HEK293 (cell line): ENCODE results near the gene SNORC.

Experiments used
- CTCF ChIA-PET: fragments of 350-600 bp; formaldehyde crosslinking; extraction: SDS; loops from one replicate; lab custom pipeline; 2021; ENCODE audit warnings: antibody characterized with exemption; lab: Yijun Ruan, JAX
- POLR2A ChIA-PET: fragments of 300-600 bp; formaldehyde crosslinking; extraction: SDS; loops from one replicate; lab custom pipeline; 2020; ENCODE audit warnings: antibody characterized with exemption, inconsistent platforms; lab: Yijun Ruan, JAX
- H3K27ac ChIP-seq: fragments of 200-500 bp; sonication (Bioruptor generic); 2 replicates; pipeline ENCODE4 v1.5.1; 2014; ENCODE audit warnings: low read depth, low read length, control low read depth, inconsistent platforms; ENCODE audit errors: extremely low read depth
- H3K36me3 ChIP-seq, 2 experiments: fragments of 200-500 bp in 1 of 2; sonication (Bioruptor generic) in 1 of 2; 1 replicate in 1 of 2; 2 replicates in 1 of 2; pipeline ENCODE4 v1.5.1; 2014 to 2017; ENCODE audit warnings: inconsistent platforms in 2 of 2, low read length in 2 of 2; ENCODE audit not compliant: control insufficient read depth in 2 of 2, insufficient read depth in 1 of 2
- H3K4me1 ChIP-seq: fragments of 200-500 bp; sonication (Bioruptor generic); 2 replicates; pipeline ENCODE4 v1.5.1; 2014; ENCODE audit warnings: mild to moderate bottlenecking, low read length, inconsistent platforms; ENCODE audit not compliant: control insufficient read depth, insufficient read depth
- H3K4me3 ChIP-seq: 2 replicates; pipeline ENCODE4 v1.5.1; 2011; ENCODE audit warnings: low read depth, mild to moderate bottlenecking, control low read depth, low read length, moderate library complexity
- H3K9me3 ChIP-seq: fragments of 200-500 bp; sonication (Bioruptor generic); 2 replicates; pipeline ENCODE4 v1.5.1; 2014; ENCODE audit warnings: low read depth, low read length, inconsistent platforms; ENCODE audit not compliant: control insufficient read depth, insufficient read depth
- BCL11A ChIP-seq: fragments of 450-650 bp; formaldehyde crosslinking; IDR thresholded peaks from 2 replicates; pipeline ENCODE4 v1.5.1; 2016; ENCODE audit warnings: low read depth, missing biosample characterization, missing genetic modification characterization
- BCL11B ChIP-seq: fragments of 450-650 bp; formaldehyde crosslinking; IDR thresholded peaks from 2 replicates; pipeline ENCODE4 v1.5.1; 2016; ENCODE audit warnings: low read depth, missing biosample characterization, missing genetic modification characterization
- GLIS1 ChIP-seq: fragments of 450-650 bp; formaldehyde crosslinking; IDR thresholded peaks from 2 replicates; pipeline ENCODE4 v1.5.1; 2016; ENCODE audit warnings: missing biosample characterization, missing genetic modification characterization
- KLF1 ChIP-seq: fragments of 450-650 bp; formaldehyde crosslinking; IDR thresholded peaks from 2 replicates; pipeline ENCODE4 v1.5.1; 2016; ENCODE audit warnings: missing biosample characterization, missing genetic modification characterization
- KLF9 ChIP-seq: fragments of 450-650 bp; formaldehyde crosslinking; IDR thresholded peaks from 2 replicates; pipeline ENCODE4 v1.5.1; 2016; ENCODE audit warnings: missing biosample characterization, missing genetic modification characterization, low read depth
- SP3 ChIP-seq: fragments of 450-650 bp; formaldehyde crosslinking; IDR thresholded peaks from 2 replicates; pipeline ENCODE4 v1.5.1; 2016; ENCODE audit warnings: missing biosample characterization, missing genetic modification characterization
- SP7 ChIP-seq: fragments of 450-650 bp; formaldehyde crosslinking; IDR thresholded peaks from 2 replicates; pipeline ENCODE4 v1.5.1; 2016; ENCODE audit warnings: missing biosample characterization, missing genetic modification characterization
- ZBTB7A ChIP-seq: fragments of 450-650 bp; formaldehyde crosslinking; IDR thresholded peaks from 2 replicates; pipeline ENCODE4 v1.5.1; 2016; ENCODE audit warnings: low read depth, missing biosample characterization, missing genetic modification characterization
- ZFP3 ChIP-seq: fragments of 450-650 bp; formaldehyde crosslinking; IDR thresholded peaks from 2 replicates; pipeline ENCODE4 v1.5.1; 2016; ENCODE audit warnings: low read depth, missing biosample characterization, missing genetic modification characterization
- ZNF10 ChIP-seq: fragments of 450-650 bp; formaldehyde crosslinking; IDR thresholded peaks from 2 replicates; pipeline ENCODE4 v1.5.1; 2017; ENCODE audit warnings: missing biosample characterization, missing genetic modification characterization
- ZNF132 ChIP-seq: fragments of 450-650 bp; formaldehyde crosslinking; IDR thresholded peaks from 2 replicates; pipeline ENCODE4 v1.5.1; 2017; ENCODE audit warnings: missing biosample characterization, missing genetic modification characterization, borderline replicate concordance
- ZNF138 ChIP-seq: fragments of 450-650 bp; formaldehyde crosslinking; IDR thresholded peaks from 2 replicates; pipeline ENCODE4 v1.5.1; 2016; ENCODE audit warnings: missing biosample characterization, missing genetic modification characterization, borderline replicate concordance
- ZNF19 ChIP-seq: fragments of 450-650 bp; formaldehyde crosslinking; IDR thresholded peaks from 2 replicates; pipeline ENCODE4; 2016; ENCODE audit warnings: missing biosample characterization, missing genetic modification characterization, low read depth
- ZNF202 ChIP-seq: fragments of 450-650 bp; formaldehyde crosslinking; IDR thresholded peaks from 2 replicates; pipeline ENCODE4 v1.5.1; 2016; ENCODE audit warnings: missing biosample characterization, missing genetic modification characterization, borderline replicate concordance
- ZNF24 ChIP-seq: fragments of 450-650 bp; formaldehyde crosslinking; IDR thresholded peaks from 2 replicates; pipeline ENCODE4 v1.5.1; 2016; ENCODE audit warnings: missing biosample characterization, missing genetic modification characterization
- ZNF785 ChIP-seq: fragments of 450-650 bp; formaldehyde crosslinking; IDR thresholded peaks from 2 replicates; pipeline ENCODE4 v1.5.1; 2016; ENCODE audit warnings: missing biosample characterization, missing genetic modification characterization
- TF ChIP-seq, protein P1 (sequence below): fragments of 450-650 bp; formaldehyde crosslinking; IDR thresholded peaks from 2 replicates; pipeline ENCODE4 v1.5.1; 2016; ENCODE audit warnings: missing biosample characterization, missing genetic modification characterization
- TF ChIP-seq, protein P2 (sequence below): fragments of 450-650 bp; formaldehyde crosslinking; IDR thresholded peaks from 2 replicates; pipeline ENCODE4 v1.5.1; 2016; ENCODE audit warnings: missing biosample characterization, missing genetic modification characterization
- TF ChIP-seq, protein P3 (sequence below): fragments of 450-650 bp; formaldehyde crosslinking; IDR thresholded peaks from 2 replicates; pipeline ENCODE4 v1.5.1; 2016; ENCODE audit warnings: missing biosample characterization, missing genetic modification characterization
- TF ChIP-seq, protein P4 (sequence below): fragments of 450-650 bp; formaldehyde crosslinking; IDR thresholded peaks from 2 replicates; pipeline ENCODE4 v1.5.1; 2016; ENCODE audit warnings: missing biosample characterization, missing genetic modification characterization

SNORC gene

DNA sequence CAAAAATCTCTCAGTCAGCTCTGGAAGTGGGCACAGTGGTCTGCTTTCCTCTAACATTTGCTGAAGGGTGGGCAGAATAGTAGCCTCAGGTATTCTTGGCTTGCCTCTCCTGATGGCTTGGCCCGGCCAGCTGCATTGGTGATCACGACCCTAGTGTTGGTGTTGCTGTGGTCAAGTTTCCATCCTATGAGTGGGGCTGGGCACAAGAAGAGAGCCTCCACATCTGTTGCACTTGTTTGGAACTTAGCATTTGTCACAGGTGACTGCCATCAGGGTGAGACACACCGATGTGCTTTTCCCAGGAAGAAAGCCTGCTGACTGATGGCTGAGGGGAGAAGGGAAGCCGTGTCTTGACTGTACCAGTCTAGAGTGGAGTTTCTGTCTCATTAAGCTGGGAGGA lies 33.1 kb upstream of the SNORC start:
- no peaks in the 10 kb centered on the region for H3K9me3 ChIP-seq
- TF ChIP-seq, protein P1, sequence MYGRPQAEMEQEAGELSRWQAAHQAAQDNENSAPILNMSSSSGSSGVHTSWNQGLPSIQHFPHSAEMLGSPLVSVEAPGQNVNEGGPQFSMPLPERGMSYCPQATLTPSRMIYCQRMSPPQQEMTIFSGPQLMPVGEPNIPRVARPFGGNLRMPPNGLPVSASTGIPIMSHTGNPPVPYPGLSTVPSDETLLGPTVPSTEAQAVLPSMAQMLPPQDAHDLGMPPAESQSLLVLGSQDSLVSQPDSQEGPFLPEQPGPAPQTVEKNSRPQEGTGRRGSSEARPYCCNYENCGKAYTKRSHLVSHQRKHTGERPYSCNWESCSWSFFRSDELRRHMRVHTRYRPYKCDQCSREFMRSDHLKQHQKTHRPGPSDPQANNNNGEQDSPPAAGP (tag by site-specific recombination) = no peak
- TF ChIP-seq KLF1 (tag by site-specific recombination) = no peak
- no peak for TF ChIP-seq ZNF138
- no peak for TF ChIP-seq ZNF19 (tag by site-specific recombination)
- no peak for TF ChIP-seq ZFP3
- no peak for TF ChIP-seq SP7 (tag by site-specific recombination)
- no peak for TF ChIP-seq ZNF24
- no peak for TF ChIP-seq ZBTB7A (tag by site-specific recombination)
- TF ChIP-seq ZNF132 (tag by site-specific recombination) = no peak
- TF ChIP-seq, protein P2, sequence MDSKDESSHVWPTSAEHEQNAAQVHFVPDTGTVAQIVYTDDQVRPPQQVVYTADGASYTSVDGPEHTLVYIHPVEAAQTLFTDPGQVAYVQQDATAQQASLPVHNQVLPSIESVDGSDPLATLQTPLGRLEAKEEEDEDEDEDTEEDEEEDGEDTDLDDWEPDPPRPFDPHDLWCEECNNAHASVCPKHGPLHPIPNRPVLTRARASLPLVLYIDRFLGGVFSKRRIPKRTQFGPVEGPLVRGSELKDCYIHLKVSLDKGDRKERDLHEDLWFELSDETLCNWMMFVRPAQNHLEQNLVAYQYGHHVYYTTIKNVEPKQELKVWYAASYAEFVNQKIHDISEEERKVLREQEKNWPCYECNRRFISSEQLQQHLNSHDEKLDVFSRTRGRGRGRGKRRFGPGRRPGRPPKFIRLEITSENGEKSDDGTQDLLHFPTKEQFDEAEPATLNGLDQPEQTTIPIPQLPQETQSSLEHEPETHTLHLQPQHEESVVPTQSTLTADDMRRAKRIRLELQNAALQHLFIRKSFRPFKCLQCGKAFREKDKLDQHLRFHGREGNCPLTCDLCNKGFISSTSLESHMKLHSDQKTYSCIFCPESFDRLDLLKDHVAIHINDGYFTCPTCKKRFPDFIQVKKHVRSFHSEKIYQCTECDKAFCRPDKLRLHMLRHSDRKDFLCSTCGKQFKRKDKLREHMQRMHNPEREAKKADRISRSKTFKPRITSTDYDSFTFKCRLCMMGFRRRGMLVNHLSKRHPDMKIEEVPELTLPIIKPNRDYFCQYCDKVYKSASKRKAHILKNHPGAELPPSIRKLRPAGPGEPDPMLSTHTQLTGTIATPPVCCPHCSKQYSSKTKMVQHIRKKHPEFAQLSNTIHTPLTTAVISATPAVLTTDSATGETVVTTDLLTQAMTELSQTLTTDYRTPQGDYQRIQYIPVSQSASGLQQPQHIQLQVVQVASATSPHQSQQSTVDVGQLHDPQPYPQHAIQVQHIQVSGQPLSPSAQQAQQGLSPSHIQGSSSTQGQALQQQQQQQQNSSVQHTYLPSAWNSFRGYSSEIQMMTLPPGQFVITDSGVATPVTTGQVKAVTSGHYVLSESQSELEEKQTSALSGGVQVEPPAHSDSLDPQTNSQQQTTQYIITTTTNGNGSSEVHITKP (tag by site-specific recombination) = no peak
- TF ChIP-seq, protein P3, sequence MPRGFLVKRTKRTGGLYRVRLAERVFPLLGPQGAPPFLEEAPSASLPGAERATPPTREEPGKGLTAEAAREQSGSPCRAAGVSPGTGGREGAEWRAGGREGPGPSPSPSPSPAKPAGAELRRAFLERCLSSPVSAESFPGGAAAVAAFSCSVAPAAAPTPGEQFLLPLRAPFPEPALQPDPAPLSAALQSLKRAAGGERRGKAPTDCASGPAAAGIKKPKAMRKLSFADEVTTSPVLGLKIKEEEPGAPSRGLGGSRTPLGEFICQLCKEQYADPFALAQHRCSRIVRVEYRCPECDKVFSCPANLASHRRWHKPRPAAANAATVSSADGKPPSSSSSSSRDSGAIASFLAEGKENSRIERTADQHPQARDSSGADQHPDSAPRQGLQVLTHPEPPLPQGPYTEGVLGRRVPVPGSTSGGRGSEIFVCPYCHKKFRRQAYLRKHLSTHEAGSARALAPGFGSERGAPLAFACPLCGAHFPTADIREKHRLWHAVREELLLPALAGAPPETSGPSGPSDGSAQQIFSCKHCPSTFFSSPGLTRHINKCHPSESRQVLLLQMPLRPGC (tag by site-specific recombination) = no peak
- TF ChIP-seq SP3 (tag by site-specific recombination) = no peak
- TF ChIP-seq, protein P4, sequence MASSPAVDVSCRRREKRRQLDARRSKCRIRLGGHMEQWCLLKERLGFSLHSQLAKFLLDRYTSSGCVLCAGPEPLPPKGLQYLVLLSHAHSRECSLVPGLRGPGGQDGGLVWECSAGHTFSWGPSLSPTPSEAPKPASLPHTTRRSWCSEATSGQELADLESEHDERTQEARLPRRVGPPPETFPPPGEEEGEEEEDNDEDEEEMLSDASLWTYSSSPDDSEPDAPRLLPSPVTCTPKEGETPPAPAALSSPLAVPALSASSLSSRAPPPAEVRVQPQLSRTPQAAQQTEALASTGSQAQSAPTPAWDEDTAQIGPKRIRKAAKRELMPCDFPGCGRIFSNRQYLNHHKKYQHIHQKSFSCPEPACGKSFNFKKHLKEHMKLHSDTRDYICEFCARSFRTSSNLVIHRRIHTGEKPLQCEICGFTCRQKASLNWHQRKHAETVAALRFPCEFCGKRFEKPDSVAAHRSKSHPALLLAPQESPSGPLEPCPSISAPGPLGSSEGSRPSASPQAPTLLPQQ = no peak
- no peak for TF ChIP-seq KLF9
- TF ChIP-seq ZNF10 (tag by site-specific recombination) = no peak
- TF ChIP-seq ZNF202 (tag by site-specific recombination) = no peak
- no peak for TF ChIP-seq BCL11B (tag by site-specific recombination)
- TF ChIP-seq GLIS1 (tag by site-specific recombination) = no peak
- no peak for TF ChIP-seq ZNF785
- no peak for TF ChIP-seq BCL11A
- H3K27ac ChIP-seq = no peak overlapping the region
- ChIA-PET CTCF (interaction anchor here (1.2 kb wide), 1 partner anchor 16 kb away, joined by 6 read pairs; no protein-coding TSS in a partner anchor), POLR2A (interaction anchor here (0.6 kb wide), 1 partner anchor 52 kb away, joined by 4 read pairs; no protein-coding TSS in a partner anchor)
- peaks cover 34 to 83% of the 10 kb centered on the region in 2 experiments for H3K36me3 ChIP-seq
- no peak overlapping the region for H3K4me3 ChIP-seq
- H3K4me1 ChIP-seq = peaks cover 10% of the 10 kb centered on the region; the same call in 1 of the 2 replicates
